DND-41 (cell line): Measurements from ENCODE around the gene FOXJ3.

Source experiments
- ATAC-seq: fragments of 200-7000 bp; cut with Tn5 transposase; 3 replicates; pipeline ENCODE4 v1.9.1; 2021; ENCODE audit warnings: low read depth; ENCODE audit not compliant: insufficient read depth
- DNase-seq: peaks from one replicate; pipeline ENCODE4 v3.0.0-alpha.2; 2020
- H2AFZ ChIP-seq: 2 replicates; pipeline ENCODE4 v1.6.0; 2012; ENCODE audit warnings: low read depth, low read length
- H3K27ac ChIP-seq: 2 replicates; pipeline ENCODE4 v1.5.1; 2012; ENCODE audit warnings: low read length, inconsistent platforms
- H3K27me3 ChIP-seq: fragments of 200-600 bp; sonication (generic); 2 replicates; pipeline ENCODE4 v1.6.0; 2012; ENCODE audit warnings: low read length, mild to moderate bottlenecking, inconsistent platforms; ENCODE audit not compliant: insufficient read depth, poor library complexity
- H3K36me3 ChIP-seq: 2 replicates; pipeline ENCODE4 v1.5.1; 2012; ENCODE audit warnings: low read length, inconsistent platforms; ENCODE audit not compliant: insufficient read depth
- H3K4me1 ChIP-seq: 2 replicates; pipeline ENCODE4 v1.5.1; 2012; ENCODE audit warnings: mild to moderate bottlenecking, low read length; ENCODE audit not compliant: insufficient read depth
- H3K4me2 ChIP-seq: 2 replicates; pipeline ENCODE4 v1.6.0; 2012; ENCODE audit warnings: mild to moderate bottlenecking, moderate library complexity, low read length, inconsistent platforms; ENCODE audit not compliant: insufficient read depth
- H3K4me3 ChIP-seq, 2 experiments: fragments of 200-600 bp in 1 of 2; shearing (Covaris generic) in 1 of 2; 2 replicates each; pipeline ENCODE4 v1.5.1; 2012 to 2016; ENCODE audit warnings: inconsistent platforms in 2 of 2, low read length in 2 of 2, mild to moderate bottlenecking in 2 of 2, low read depth in 1 of 2, moderate library complexity in 1 of 2
- H3K79me2 ChIP-seq: 2 replicates; pipeline ENCODE4 v1.6.0; 2012; ENCODE audit warnings: low read length, inconsistent platforms; ENCODE audit not compliant: insufficient read depth
- H3K9ac ChIP-seq: 2 replicates; pipeline ENCODE4 v1.6.0; 2012; ENCODE audit warnings: low read depth, mild to moderate bottlenecking, inconsistent platforms, low read length, moderate library complexity
- H3K9me3 ChIP-seq: 2 replicates; pipeline ENCODE4 v1.5.1; 2012; ENCODE audit warnings: low read length, moderate library complexity, mild to moderate bottlenecking, inconsistent platforms; ENCODE audit not compliant: insufficient read depth, severe bottlenecking
- H4K20me1 ChIP-seq: 2 replicates; pipeline ENCODE4 v1.6.0; 2012; ENCODE audit warnings: low read length; ENCODE audit not compliant: insufficient read depth
- EZH2 ChIP-seq: IDR thresholded peaks from 3 replicates; pipeline ENCODE4 v1.6.1; 2012; ENCODE audit warnings: borderline replicate concordance, low read depth, mild to moderate bottlenecking, moderate library complexity, low read length, inconsistent platforms; ENCODE audit not compliant: severe bottlenecking
- TF ChIP-seq, protein P1 (sequence below): IDR thresholded peaks from 2 replicates; pipeline ENCODE4 v1.5.1; 2012; ENCODE audit warnings: borderline replicate concordance, low read length, moderate library complexity, mild to moderate bottlenecking; ENCODE audit not compliant: poor library complexity, severe bottlenecking; ENCODE audit errors: extremely low read depth

The FOXJ3 gene

GRCh38 chr1:42330215-42330614 lies 4.8 kb downstream of the FOXJ3 start:
- H3K36me3 ChIP-seq = no peaks in the 10 kb centered on the region; the same call in 1 of the 2 replicates
- H2AFZ ChIP-seq = no peak overlapping the region
- H3K4me1 ChIP-seq = peaks cover 30% of the 10 kb centered on the region
- H3K4me3 ChIP-seq = no peak overlapping the region
- no peak overlapping the region for H3K9ac ChIP-seq
- peaks cover 88% of the 10 kb centered on the region for H4K20me1 ChIP-seq
- DNase-seq (no peak), ATAC-seq (no peak)
- 0 out of 2 replicates have a peak overlapping the region, but pooled peaks have one; percentile 15 for H3K4me2 ChIP-seq
- H3K79me2 ChIP-seq = peaks cover 98% of the 10 kb centered on the region
- no peaks in the 10 kb centered on the region for H3K9me3 ChIP-seq
- H3K27me3 ChIP-seq = no peaks in the 10 kb centered on the region
- H3K27ac ChIP-seq = no peak overlapping the region
- TF ChIP-seq EZH2 = no peak
- TF ChIP-seq, protein P1, sequence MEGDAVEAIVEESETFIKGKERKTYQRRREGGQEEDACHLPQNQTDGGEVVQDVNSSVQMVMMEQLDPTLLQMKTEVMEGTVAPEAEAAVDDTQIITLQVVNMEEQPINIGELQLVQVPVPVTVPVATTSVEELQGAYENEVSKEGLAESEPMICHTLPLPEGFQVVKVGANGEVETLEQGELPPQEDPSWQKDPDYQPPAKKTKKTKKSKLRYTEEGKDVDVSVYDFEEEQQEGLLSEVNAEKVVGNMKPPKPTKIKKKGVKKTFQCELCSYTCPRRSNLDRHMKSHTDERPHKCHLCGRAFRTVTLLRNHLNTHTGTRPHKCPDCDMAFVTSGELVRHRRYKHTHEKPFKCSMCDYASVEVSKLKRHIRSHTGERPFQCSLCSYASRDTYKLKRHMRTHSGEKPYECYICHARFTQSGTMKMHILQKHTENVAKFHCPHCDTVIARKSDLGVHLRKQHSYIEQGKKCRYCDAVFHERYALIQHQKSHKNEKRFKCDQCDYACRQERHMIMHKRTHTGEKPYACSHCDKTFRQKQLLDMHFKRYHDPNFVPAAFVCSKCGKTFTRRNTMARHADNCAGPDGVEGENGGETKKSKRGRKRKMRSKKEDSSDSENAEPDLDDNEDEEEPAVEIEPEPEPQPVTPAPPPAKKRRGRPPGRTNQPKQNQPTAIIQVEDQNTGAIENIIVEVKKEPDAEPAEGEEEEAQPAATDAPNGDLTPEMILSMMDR = no peak

DNA sequence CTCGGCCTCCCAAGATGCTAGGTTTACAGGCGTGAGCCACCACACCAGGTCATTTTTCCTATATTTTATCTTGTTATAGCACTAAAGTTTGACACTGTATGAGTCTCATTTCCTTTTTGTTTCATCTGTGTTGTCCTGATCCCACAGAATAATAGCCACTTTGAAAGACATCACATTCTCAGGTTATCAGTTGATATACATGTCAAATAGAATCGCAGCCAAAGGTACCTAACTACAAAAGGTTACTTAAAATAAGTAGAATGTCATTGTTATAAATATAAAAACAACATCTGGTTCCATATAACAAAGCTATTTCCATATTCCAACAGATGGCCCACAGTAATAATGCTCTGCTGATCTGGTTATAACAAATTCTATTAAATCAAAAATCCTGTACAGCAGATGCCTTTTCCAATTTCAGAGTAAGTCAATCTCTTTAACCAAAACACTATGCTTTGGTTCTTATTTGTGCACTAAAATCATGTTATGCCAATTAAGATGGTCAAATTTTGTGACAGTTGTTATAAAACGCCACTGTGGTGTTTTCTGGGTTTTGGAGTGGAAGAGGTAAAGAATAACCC lies 6.0 kb downstream of the FOXJ3 start:
- peaks cover 91% of the 10 kb centered on the region for H4K20me1 ChIP-seq

DNA sequence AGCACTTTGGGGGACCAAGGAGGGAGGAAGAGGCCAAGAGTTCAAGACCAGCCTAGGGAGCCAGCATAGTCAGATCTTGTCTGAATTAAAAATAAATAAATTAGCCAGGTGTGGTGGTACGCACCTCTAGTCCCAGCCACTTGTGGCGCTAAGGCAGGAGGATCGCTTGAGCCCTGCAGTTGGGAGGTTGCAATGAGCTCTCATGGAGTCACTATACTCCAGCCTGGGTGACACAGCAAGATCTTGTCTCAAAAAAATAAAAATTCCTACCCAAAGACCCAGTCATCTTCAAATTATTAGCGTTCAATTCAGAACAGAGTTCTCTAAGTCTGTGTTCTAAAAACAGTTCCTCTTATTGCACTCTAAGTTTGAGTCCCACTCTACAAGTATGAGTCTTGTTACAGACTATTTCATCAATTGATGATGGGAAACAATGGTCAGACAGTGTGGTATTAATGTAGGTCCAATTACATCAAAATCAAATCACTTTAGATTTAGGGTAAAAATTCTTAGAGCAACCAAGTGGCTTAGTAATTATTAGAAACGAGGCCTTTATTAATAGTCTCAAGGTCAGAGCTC lies 6.9 kb downstream of the FOXJ3 start:
- Histone ChIP-seq H3K36me3 (no peaks in the 10 kb centered on the region), H3K9ac (no peak overlapping the region), H3K4me2 (no peak overlapping the region), H3K79me2 (peaks cover 96% of the 10 kb centered on the region), H3K4me3 (no peak overlapping the region), H4K20me1 (peaks cover 88% of the 10 kb centered on the region), H3K27ac (no peak overlapping the region), H3K27me3 (no peaks in the 10 kb centered on the region), H3K4me1 (peaks cover 21% of the 10 kb centered on the region), H2AFZ (no peak overlapping the region), H3K9me3 (no peaks in the 10 kb centered on the region)
- DNase-seq (no peak), ATAC-seq (no peak)
- TF ChIP-seq, protein P1 = no peak
- no peak for TF ChIP-seq EZH2

More for the DNA sequence above, 6.0 kb downstream of the FOXJ3 start:
- no peak overlapping the region for H3K4me2 ChIP-seq
- H3K9ac ChIP-seq = no peak overlapping the region
- H3K27ac ChIP-seq = no peak overlapping the region
- H3K79me2 ChIP-seq = peaks cover 98% of the 10 kb centered on the region
- peaks cover 30% of the 10 kb centered on the region for H3K4me1 ChIP-seq
- H3K9me3 ChIP-seq = no peaks in the 10 kb centered on the region
- ATAC-seq (no peak), DNase-seq (no peak)
- H3K27me3 ChIP-seq = no peaks in the 10 kb centered on the region
- no peak overlapping the region for H2AFZ ChIP-seq
- TF ChIP-seq, protein P1 = no peak
- TF ChIP-seq EZH2 = no peak
- H3K4me3 ChIP-seq = no peak overlapping the region
- no peaks in the 10 kb centered on the region for H3K36me3 ChIP-seq
